ENCODE results near the gene C3orf20.

C3orf20 gene

GRCh38 chr3:14775011-14775410, 100.1 kb downstream of the C3orf20 start:
- DNase-seq (ENCODE audit: low read depth) = no peak

- DNase-seq (ENCODE audit: low read depth) = no peak
These were observed 100.6 kb downstream of the C3orf20 start for GRCh38 chr3:14775563-14775962.

GRCh38 chr3:14779069-14779685, 104.2 kb downstream of the C3orf20 start:
- DNase-seq (ENCODE audit: low read depth) = no peak

DNA sequence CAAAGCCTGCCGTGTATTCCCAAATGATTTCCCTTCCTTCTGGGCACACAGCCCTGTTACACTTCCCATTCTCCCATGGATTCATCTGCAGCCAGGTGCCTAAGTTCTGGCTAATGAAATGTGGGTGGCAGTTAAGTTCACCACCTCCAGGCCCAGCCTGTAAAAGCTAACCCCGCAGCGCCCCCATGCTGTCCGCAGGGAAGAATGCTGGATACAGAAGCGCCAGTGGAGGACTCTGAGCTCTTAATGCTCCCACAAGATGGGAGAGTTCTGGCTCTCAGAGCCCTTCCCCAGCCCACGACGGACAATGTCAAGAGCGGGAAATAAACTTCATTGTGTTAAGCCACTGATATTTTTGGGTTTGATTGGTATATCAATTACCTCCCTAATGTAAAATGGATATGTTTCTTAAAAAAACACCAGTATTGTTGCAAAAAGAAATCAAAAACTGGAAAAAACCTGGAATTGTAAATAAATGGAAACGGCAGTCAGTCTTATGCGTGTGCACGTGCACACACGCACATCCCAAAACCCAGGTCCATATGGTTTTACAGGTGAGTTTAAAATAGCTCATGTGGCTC, 106.1 kb downstream of the C3orf20 start:
- DNase-seq (ENCODE audit: low read depth) = peak; percentile 44

DNA sequence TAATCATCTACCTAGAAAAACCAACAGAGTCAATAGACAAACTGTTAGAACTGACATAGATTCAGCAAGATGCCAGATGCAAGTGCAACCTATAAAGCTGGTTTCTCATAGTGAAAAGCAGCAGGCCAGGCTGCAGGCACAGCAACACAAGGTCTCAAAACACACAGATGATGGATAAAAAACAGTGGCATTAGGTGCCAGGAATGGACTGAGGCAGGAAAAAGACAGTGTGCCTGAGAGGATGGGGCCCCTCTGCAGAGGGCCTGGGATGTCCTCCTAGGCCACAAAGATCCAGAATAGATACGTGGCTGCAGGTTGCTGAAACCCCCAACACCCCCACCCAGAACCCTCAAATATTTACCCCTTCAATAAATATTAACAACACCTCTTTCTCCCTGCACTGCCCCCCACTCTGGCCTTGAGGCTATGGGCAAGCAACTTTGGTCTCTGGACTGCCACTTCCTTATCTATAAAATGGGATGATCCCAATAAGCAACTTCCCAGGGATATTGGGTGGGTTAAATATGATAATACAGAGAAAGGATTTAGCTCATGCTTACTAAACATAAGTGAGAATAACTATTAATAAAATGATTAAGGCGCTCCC, 108.6 kb downstream of the C3orf20 start:
- DNase-seq (ENCODE audit: low read depth) = no peak

DNA sequence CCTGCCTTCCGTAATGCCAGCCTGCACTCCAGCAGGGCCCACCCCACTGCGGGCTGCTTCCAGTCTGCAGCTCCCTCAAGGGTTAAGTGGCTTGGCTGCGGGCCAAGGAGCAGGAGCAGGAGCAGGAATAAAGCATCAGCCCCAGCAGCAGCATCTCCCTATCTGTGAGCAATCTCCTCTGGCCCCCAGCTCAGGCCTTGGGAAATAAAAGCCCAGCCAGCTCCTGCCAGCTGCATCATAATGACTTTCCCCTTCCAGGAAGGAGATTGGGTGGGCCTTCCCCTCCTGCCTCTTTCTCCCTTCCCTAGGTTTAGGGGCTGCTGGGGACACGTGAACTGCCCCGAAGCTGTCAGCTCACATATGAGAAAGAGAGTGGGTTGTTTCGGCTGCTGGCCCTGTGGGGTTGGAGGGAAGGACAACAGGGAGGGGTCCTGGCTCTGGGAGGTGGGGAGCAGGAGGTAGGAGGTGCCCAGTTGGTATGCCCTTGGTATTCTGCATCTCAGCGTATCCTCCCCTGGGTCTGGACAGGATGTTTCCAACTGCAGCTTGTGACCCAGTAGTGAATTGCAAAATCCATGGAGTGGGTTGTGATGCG, 109.2 kb downstream of the C3orf20 start:
- no peak for DNase-seq (ENCODE audit: low read depth)

DNA sequence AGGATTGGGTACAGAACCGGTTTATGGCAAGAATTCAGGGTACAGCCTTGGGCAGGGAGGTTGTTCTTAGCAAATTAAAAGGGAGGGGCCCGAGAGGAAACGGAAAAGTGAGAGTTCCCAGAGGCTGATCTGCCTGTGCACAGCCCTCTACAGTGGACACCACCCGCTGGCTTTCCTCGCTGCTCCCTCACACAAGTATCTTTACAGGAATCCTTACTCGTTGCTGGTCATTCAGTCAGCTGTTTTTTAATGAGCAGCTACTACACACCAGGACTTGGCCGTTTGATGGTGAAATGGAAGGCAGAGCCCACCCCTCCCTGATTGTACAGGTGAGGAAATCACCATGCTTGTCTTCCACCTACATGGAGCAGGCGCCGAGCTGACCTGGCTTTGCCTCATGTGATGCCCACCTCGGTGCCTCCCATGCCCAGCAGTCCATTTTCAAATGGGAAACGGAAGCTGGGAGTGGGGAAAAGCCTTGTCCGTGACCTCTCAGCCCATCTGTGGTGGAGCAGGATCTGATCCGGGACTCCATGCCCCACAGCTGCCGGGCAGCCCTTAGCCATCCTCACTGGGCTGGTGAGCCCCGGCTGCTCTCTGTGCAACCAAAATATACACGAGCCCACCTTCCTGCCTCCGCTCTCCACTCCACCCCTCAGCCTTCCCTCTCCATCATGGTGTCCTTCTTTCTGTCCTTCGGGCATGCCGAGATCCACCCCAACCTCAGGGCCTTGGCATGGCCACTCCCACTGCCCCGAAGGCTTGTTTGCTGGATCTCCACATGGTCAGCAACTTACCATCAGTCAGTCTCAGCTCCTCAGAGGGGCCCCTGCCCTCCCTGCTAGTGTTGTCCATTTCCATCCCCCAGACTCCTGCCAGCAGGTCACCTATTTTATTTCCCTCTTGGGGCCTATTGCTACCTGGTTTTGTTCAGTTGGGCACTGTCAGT, 110.5 kb downstream of the C3orf20 start:
- DNase-seq (ENCODE audit: low read depth) = no peak

DNA sequence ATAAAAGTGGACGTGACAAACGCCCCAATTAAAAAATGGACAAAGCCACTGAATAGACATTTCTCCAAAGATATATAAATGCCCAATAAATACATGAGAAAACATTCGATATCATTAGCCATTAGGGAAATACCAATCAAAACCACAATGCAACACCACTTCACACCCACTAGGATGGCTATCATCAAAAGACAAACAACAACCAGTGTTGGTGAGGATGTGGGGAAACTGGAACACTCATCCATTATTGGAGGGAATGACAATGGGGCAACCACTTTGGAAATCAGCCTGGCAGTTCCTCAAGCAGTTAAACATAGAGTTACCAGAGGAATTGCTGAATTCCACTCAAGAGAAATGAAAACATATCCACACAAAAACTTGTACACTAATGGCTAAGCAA, 111.4 kb downstream of the C3orf20 start:
- no peak for DNase-seq (ENCODE audit: low read depth)

- DNase-seq (ENCODE audit: low read depth) = no peak
These were observed 112.7 kb downstream of the C3orf20 start for GRCh38 chr3:14787630-14788029.

DNA sequence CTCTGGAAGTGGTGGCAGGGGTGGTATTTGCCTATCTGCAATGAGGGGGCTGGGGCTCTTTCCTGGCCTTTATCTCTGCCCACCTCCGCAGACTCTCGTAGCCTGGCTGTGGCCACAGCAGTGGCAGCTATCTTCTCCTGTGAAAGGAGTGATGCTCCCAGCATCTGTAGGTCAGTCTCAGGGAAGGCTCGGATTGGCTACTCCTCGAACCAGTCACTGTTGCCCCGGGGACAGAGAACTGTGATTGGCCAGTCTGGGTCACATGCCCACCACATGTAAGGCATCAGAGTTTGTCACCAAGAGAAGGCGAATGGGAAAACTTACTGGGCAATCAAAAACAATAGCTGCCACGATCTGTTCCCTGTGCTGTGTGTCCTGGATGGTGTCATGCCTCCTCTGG, 113.7 kb downstream of the C3orf20 start:
- no peak for DNase-seq (ENCODE audit: low read depth)

GRCh38 chr3:14789221-14789620, 114.3 kb downstream of the C3orf20 start:
- DNase-seq (ENCODE audit: low read depth) = no peak

DNA sequence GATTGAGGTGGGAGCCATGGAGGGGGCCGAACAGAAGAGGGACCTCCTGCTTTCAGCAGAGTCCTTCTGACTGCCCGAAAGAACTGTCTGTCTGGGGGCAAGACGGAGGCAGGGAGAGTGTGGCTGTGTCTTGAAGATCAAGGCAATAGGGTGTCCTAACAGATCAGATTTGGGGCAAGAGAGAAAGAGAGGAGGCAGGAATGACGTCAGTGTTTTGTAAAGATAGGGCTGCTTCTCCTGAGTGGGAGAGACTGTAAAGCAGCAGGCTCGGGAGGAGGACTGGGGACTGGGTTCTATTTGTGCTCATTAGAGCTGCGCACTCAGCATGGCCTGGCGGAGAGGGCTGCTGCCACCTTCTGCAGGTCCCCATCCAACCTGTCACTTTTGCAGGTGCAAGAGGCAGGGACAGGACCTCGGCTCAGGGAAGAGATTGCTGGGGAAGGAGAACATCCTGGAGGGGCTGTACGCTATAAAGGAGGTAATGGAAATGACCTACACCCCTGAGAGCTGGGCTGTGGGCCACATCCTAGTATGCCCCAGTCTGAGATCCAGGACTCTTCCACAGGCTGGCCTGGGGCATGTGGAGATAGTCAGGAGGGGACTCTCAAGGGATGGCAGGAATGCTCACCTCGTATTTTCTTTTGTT, 114.8 kb downstream of the C3orf20 start:
- DNase-seq (ENCODE audit: low read depth) = no peak

- DNase-seq (ENCODE audit: low read depth) = peak; percentile 16
These were observed 116.5 kb downstream of the C3orf20 start for GRCh38 chr3:14791343-14791945.

- DNase-seq (ENCODE audit: low read depth) = no peak
These were observed 117.8 kb downstream of the C3orf20 start for GRCh38 chr3:14792691-14793121.

DNA sequence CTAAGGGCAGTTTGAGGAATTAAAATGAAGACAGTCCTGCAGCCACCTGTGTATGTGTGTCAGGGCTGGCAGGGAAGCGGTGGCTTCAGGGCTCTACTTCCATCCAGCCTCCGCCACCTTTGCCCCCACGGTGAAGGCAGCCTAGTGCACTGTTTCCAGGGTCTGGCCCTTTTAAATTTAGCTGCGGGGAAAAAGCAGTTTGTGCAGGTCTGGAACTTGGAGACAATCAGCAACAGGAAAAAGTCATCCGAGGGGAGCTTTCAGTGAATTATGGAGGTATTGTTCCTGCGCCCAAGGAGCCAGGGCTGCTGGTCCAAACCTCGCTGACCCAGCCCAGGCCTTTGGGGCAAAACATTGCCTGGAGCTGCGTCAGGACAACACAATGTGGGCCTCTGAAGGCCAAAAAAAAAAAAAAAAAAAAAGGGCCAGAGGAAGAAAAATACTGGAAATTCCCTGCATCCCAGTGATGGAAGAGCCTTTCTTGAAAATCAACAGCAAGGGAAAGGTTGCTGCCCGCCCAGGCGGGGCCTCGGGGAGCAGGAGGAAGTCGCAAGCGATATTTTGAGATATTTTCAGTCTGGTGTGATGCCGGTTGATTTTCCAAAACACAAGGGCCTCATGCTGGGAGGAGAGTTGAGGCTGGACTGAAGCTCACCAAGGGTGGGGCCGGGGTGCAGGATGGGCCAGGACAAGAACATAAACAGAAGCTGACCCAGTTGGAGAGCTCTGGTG, 118.4 kb downstream of the C3orf20 start:
- no peak for DNase-seq (ENCODE audit: low read depth)

GRCh38 chr3:14793858-14794234, 118.9 kb downstream of the C3orf20 start:
- no peak for DNase-seq (ENCODE audit: low read depth)

- no peak for DNase-seq (ENCODE audit: low read depth)
These were observed 119.5 kb downstream of the C3orf20 start for GRCh38 chr3:14794435-14794834.

GRCh38 chr3:14795996-14796395, 121.1 kb downstream of the C3orf20 start:
- DNase-seq (ENCODE audit: low read depth) = no peak

DNA sequence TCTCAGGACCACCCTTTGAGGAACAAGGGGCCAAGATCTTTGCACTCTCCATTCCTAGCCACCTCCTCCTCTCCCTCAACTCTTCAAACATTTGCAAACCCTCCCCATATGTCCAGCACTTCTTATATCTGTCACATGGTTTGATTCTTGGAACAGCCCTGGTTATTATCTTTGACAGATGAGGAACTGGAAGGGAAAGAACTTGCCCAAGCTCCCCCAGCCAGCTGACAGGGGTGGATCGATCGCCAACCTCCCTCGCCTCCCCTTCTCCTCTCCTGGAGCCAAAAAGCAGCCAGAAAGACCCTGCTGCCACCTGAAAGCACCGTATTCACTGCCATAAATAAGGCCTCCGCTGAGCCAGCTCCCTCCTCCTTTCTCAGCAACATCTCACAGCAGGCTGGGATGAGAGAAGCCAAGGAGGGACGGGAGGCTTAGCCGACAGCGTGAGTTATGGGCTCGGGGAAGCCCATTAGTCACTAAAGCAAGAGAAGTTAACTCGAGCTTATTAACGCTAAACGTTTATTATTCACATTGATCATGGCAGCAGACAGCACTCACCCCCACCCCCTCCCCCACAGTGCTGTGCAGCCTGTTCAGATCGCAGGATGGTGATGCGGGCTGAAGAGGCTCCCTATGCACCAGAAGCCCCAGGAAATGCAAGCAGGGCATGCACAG, 121.6 kb downstream of the C3orf20 start:
- no peak for DNase-seq (ENCODE audit: low read depth)

- no peak for DNase-seq (ENCODE audit: low read depth)
These were observed 122.8 kb downstream of the C3orf20 start for GRCh38 chr3:14797731-14798130.

All from amniotic epithelial cell (primary cell).